Stimulated activated CD8-positive, alpha-beta memory T cell treated with anti-CD3 and anti-CD28 coated beads, Interleukin-7, amount 100 ng/mL, for 4 hours (primary cell): Measurements from ENCODE around the gene MKNK2.

Experiments
- DNase-seq, 2 donors: peaks; one replicate each; pipeline ENCODE4 v3.0.0-alpha.2; 2020; ENCODE audit warnings: low read depth in 2 of 2

Gene MKNK2

GRCh38 chr19:2032296-2032941 lies 18.6 kb downstream of the MKNK2 start:
- no peak for DNase-seq

GRCh38 chr19:2027361-2027760 lies 23.7 kb downstream of the MKNK2 start:
- DNase-seq, result no peak

GRCh38 chr19:2026770-2027169 lies 24.3 kb downstream of the MKNK2 start:
- no peak for DNase-seq

- no peak for DNase-seq
Observed at GRCh38 chr19:2022289-2022688, 28.8 kb downstream of the MKNK2 start.

GRCh38 chr19:2021453-2022140 lies 29.4 kb downstream of the MKNK2 start:
- DNase-seq, result no peak

GRCh38 chr19:2018752-2019151 lies 32.3 kb downstream of the MKNK2 start:
- DNase-seq, result no peak

GRCh38 chr19:2016041-2016807 lies 34.8 kb downstream of the MKNK2 start:
- peak; percentile 25 to 43 for DNase-seq

- DNase-seq, result peak; percentile 32 to 53
Observed at GRCh38 chr19:2015608-2015950, 35.5 kb downstream of the MKNK2 start, which contains the start of gene BTBD2. BTBD2 (minus strand) TSS chr19:2015714; CDS start chr19:2015703, 11 bp downstream.

GRCh38 chr19:2014731-2015607 lies 36.1 kb downstream of the MKNK2 start:
- DNase-seq, result peak in 1 of 2 donors; percentile 38

- DNase-seq, result no peak
Observed at GRCh38 chr19:2014131-2014571, 36.9 kb downstream of the MKNK2 start.

- no peak for DNase-seq
Observed at GRCh38 chr19:2013683-2013961, 37.4 kb downstream of the MKNK2 start.

GRCh38 chr19:2012941-2013682 lies 37.9 kb downstream of the MKNK2 start:
- no peak for DNase-seq

- DNase-seq, result no peak
Observed at GRCh38 chr19:2011169-2011568, 39.9 kb downstream of the MKNK2 start.

- DNase-seq, result no peak
Observed at GRCh38 chr19:2010135-2010668, 40.8 kb downstream of the MKNK2 start.

GRCh38 chr19:2003874-2004273 lies 47.2 kb downstream of the MKNK2 start:
- DNase-seq, result no peak

- no peak for DNase-seq
Observed at GRCh38 chr19:1999856-2000515, 51.1 kb downstream of the MKNK2 start.

GRCh38 chr19:1998712-1999708 lies 52.0 kb downstream of the MKNK2 start:
- DNase-seq, result no peak

GRCh38 chr19:1997353-1998233 lies 53.5 kb downstream of the MKNK2 start:
- DNase-seq, result no peak
